Epithelial cell of esophagus (primary cell): ENCODE results near the gene DFFB.

ENCODE experiments used
- DNase-seq: peaks from one replicate; pipeline ENCODE4 v3.0.0; 2010; ENCODE audit warnings: low read depth
- H3K4me3 ChIP-seq: 2 replicates; pipeline ENCODE4 v1.5.1; 2011; ENCODE audit warnings: mild to moderate bottlenecking, low read length, control low read depth
- CTCF ChIP-seq: IDR thresholded peaks from 2 replicates; pipeline ENCODE4 v1.5.1; 2011; ENCODE audit warnings: low read depth, mild to moderate bottlenecking, low read length, control low read depth, inconsistent platforms; ENCODE audit not compliant: insufficient read depth; ENCODE audit errors: missing control alignments

Gene DFFB

GRCh38 chr1:3930301-3931006, 73.2 kb downstream of the DFFB start:
- no peak for TF ChIP-seq CTCF
- no peak overlapping the region for H3K4me3 ChIP-seq
- no peak for DNase-seq

- no peak for TF ChIP-seq CTCF
- no peak for DNase-seq
- no peak overlapping the region for H3K4me3 ChIP-seq
Observed at GRCh38 chr1:3931007-3931912, 74.0 kb downstream of the DFFB start.

- TF ChIP-seq CTCF: no peak
Observed at GRCh38 chr1:3932156-3932919, 75.1 kb downstream of the DFFB start.

More at GRCh38 chr1:3932156-3932919, 75.1 kb downstream of the DFFB start:
- no peak overlapping the region for H3K4me3 ChIP-seq
- DNase-seq: no peak
